H9 (cell line): ENCODE data around the gene SAP30L. TPM values are rescaled to one million over a fixed set of nuclear protein-coding genes. Genes with fewer than 3 reads are reported as not detected.

Experiments
- DNase-seq: peaks from one replicate; pipeline ENCODE4 v3.0.0-alpha.2; 2017
- H2AFZ ChIP-seq: one replicate; pipeline ENCODE4 v1.6.1; 2013; ENCODE audit warnings: mild to moderate bottlenecking, low read length, control low read depth, moderate library complexity
- H2AK5ac ChIP-seq: 2 replicates; pipeline ENCODE4 v1.6.1; 2013; ENCODE audit warnings: low read length, control low read depth, mixed read lengths; ENCODE audit not compliant: insufficient read length
- H2BK120ac ChIP-seq: one replicate; pipeline ENCODE4 v1.6.1; 2013; ENCODE audit warnings: low read depth, mild to moderate bottlenecking, low read length, control low read depth, inconsistent platforms; ENCODE audit not compliant: poor library complexity, severe bottlenecking
- H2BK12ac ChIP-seq: 2 replicates; pipeline ENCODE4 v1.6.1; 2013; ENCODE audit warnings: low read length, control low read depth, mixed read lengths, low read depth; ENCODE audit not compliant: insufficient read length
- H2BK15ac ChIP-seq: 2 replicates; pipeline ENCODE4 v1.6.1; 2013; ENCODE audit warnings: low read depth, low read length, control low read depth
- H2BK20ac ChIP-seq: one replicate; pipeline ENCODE4 v1.6.1; 2013; ENCODE audit warnings: low read depth, mild to moderate bottlenecking, low read length, control low read depth, inconsistent platforms; ENCODE audit not compliant: poor library complexity, severe bottlenecking
- H2BK5ac ChIP-seq: 2 replicates; pipeline ENCODE4 v1.6.1; 2013; ENCODE audit warnings: low read length, control low read depth, mixed read lengths; ENCODE audit not compliant: insufficient read length
- H3K14ac ChIP-seq: 2 replicates; pipeline ENCODE4 v1.6.1; 2013; ENCODE audit warnings: low read length, control low read depth; ENCODE audit not compliant: insufficient read depth
- H3K18ac ChIP-seq: 2 replicates; pipeline ENCODE4 v1.6.1; 2013; ENCODE audit warnings: low read depth, mild to moderate bottlenecking, mixed read lengths, low read length, control low read depth; ENCODE audit not compliant: insufficient read length
- H3K23ac ChIP-seq: 2 replicates; pipeline ENCODE4 v1.6.1; 2013; ENCODE audit warnings: low read length, control low read depth, mixed read lengths, low read depth; ENCODE audit not compliant: insufficient read length
- H3K23me2 ChIP-seq: 2 replicates; pipeline ENCODE4 v1.6.1; 2013; ENCODE audit warnings: low read depth, mild to moderate bottlenecking, mixed read lengths, low read length, control low read depth; ENCODE audit not compliant: insufficient read length, poor library complexity, severe bottlenecking
- H3K27ac ChIP-seq: 2 replicates; pipeline ENCODE4 v1.5.1; 2013; ENCODE audit warnings: low read length, control low read depth, mixed read lengths, low read depth; ENCODE audit not compliant: insufficient read length
- H3K27me3 ChIP-seq: 2 replicates; pipeline ENCODE4 v1.6.1; 2013; ENCODE audit warnings: low read length, control low read depth, inconsistent platforms; ENCODE audit not compliant: insufficient read depth
- H3K4ac ChIP-seq: 2 replicates; pipeline ENCODE4 v1.6.1; 2013; ENCODE audit warnings: low read depth, mild to moderate bottlenecking, control low read depth, inconsistent platforms, low read length, moderate library complexity
- H3K4me1 ChIP-seq: 2 replicates; pipeline ENCODE4 v1.6.1; 2013; ENCODE audit warnings: low read length, control low read depth, inconsistent platforms; ENCODE audit not compliant: insufficient read depth
- H3K4me2 ChIP-seq: 2 replicates; pipeline ENCODE4 v1.6.1; 2013; ENCODE audit warnings: low read length, control low read depth, mixed read lengths; ENCODE audit not compliant: insufficient read length, insufficient read depth
- H3K56ac ChIP-seq: 2 replicates; pipeline ENCODE4 v1.6.1; 2013; ENCODE audit warnings: low read depth, mild to moderate bottlenecking, mixed read lengths, low read length, control low read depth; ENCODE audit not compliant: insufficient read length
- H3K79me1 ChIP-seq: 2 replicates; pipeline ENCODE4 v1.6.1; 2013; ENCODE audit warnings: low read depth, mild to moderate bottlenecking, moderate library complexity, low read length, control low read depth, inconsistent platforms; ENCODE audit not compliant: insufficient read depth, poor library complexity, severe bottlenecking
- H3K79me2 ChIP-seq: 2 replicates; pipeline ENCODE4 v1.6.1; 2013; ENCODE audit warnings: low read length, control low read depth, inconsistent platforms; ENCODE audit not compliant: insufficient read depth
- H3K9ac ChIP-seq: 2 replicates; pipeline ENCODE4 v1.6.1; 2013; ENCODE audit warnings: low read length, control low read depth, mixed read lengths; ENCODE audit not compliant: insufficient read length; ENCODE audit errors: extremely low read depth
- H3K9me3 ChIP-seq: one replicate; pipeline ENCODE4 v1.6.1; 2013; ENCODE audit warnings: low read depth, low read length, inconsistent platforms; ENCODE audit not compliant: control insufficient read depth
- H3T11ph ChIP-seq: one replicate; pipeline ENCODE4 v1.6.1; 2013; ENCODE audit warnings: mild to moderate bottlenecking, low read length, control low read depth, inconsistent platforms
- H4K20me1 ChIP-seq: one replicate; pipeline ENCODE4 v1.6.1; 2013; ENCODE audit not compliant: control insufficient read depth, insufficient read length, insufficient read depth
- H4K5ac ChIP-seq: 2 replicates; pipeline ENCODE4 v1.6.1; 2013; ENCODE audit warnings: low read depth, mild to moderate bottlenecking, mixed read lengths, low read length, control low read depth; ENCODE audit not compliant: insufficient read length
- H4K8ac ChIP-seq: replicated peaks from 2 replicates; pipeline ENCODE4 v1.6.1; 2013; ENCODE audit warnings: low read length, control low read depth, mixed read lengths, low read depth; ENCODE audit not compliant: insufficient read length
- H4K91ac ChIP-seq: 2 replicates; pipeline ENCODE4 v1.6.1; 2013; ENCODE audit warnings: low read depth, mild to moderate bottlenecking, moderate library complexity, mixed read lengths, low read length, control low read depth; ENCODE audit not compliant: insufficient read length
- H3K27ac Mint-ChIP-seq, 3 experiments: 2 replicates in 2 of 3; 3 replicates in 1 of 3; pipeline ENCODE4 v1.8.0; 2020 to 2021; ENCODE audit warnings: mixed read lengths in 3 of 3, mild to moderate bottlenecking in 1 of 3, moderate library complexity in 1 of 3
- H3K27me3 Mint-ChIP-seq: 2 replicates; pipeline ENCODE4 v1.8.0; 2021; ENCODE audit warnings: low read depth, mild to moderate bottlenecking, moderate library complexity, mixed read lengths
- H3K36me3 Mint-ChIP-seq, 3 experiments: 2 replicates in 2 of 3; 3 replicates in 1 of 3; pipeline ENCODE4 v1.8.0; 2020 to 2021; ENCODE audit warnings: low read depth in 3 of 3, mixed read lengths in 3 of 3; ENCODE audit not compliant: insufficient read depth in 1 of 3
- H3K4me1 Mint-ChIP-seq, 2 experiments: 2 replicates each; pipeline ENCODE4 v1.8.0; 2020; ENCODE audit warnings: mixed read lengths in 2 of 2
- H3K4me3 Mint-ChIP-seq, 2 experiments: 2 replicates in 1 of 2; 3 replicates in 1 of 2; pipeline ENCODE4 v1.8.0; 2020 to 2021; ENCODE audit warnings: mild to moderate bottlenecking in 2 of 2, mixed read lengths in 2 of 2, moderate library complexity in 1 of 2
- H3K9me3 Mint-ChIP-seq, 2 experiments: 2 replicates in 1 of 2; 3 replicates in 1 of 2; pipeline ENCODE4 v1.8.0; 2020; ENCODE audit warnings: mild to moderate bottlenecking in 2 of 2, mixed read lengths in 2 of 2, moderate library complexity in 1 of 2
- CTCF ChIP-seq: fragments of 200-600 bp; sonication (generic); conservative IDR thresholded peaks from 3 replicates; pipeline ENCODE4 v1.8.0; 2021; ENCODE audit warnings: antibody characterized with exemption, mild to moderate bottlenecking
- WGBS: extraction: QIAGEN DNeasy Blood & Tissue Kit; methylation state at CpG from one replicate; pipeline ENCODE4 v1.1.7; 2013; ENCODE audit warnings: missing lambda C conversion rate, low lambda C conversion rate, mixed read lengths; ENCODE audit not compliant: insufficient read length; ENCODE audit errors: extremely low coverage; 5-methylcytosine and 5-hydroxymethylcytosine counted together
- total RNA-seq: library from RNA; stranded (reverse); gene quantifications from 2 replicates; pipeline ENCODE4 v1.2.1, GENCODE V29; 2021

The SAP30L gene
- total RNA-seq, 1 experiment from 2014 or later, result 25.0 TPM

- H3K27ac ChIP-seq, result no peak overlapping the region
- no peaks in the 10 kb centered on the region for H3K79me1 ChIP-seq
- H3K27ac Mint-ChIP-seq, result no peak overlapping the region
- peaks cover 3% of the 10 kb centered on the region in 2 experiments; a peak in 4 of 5 replicates for H3K9me3 Mint-ChIP-seq
- H2BK12ac ChIP-seq, result no peak overlapping the region
- no peak overlapping the region for H3K56ac ChIP-seq
- H3K23ac ChIP-seq, result no peak overlapping the region
- H4K91ac ChIP-seq, result no peak overlapping the region
- no peak overlapping the region for H3K4me2 ChIP-seq
- no peaks in the 10 kb centered on the region for H3K27me3 ChIP-seq
- H2AFZ ChIP-seq, result no peak overlapping the region
- H2AK5ac ChIP-seq, result no peak overlapping the region
- no peaks in the 10 kb centered on the region for H4K20me1 ChIP-seq
- no peak overlapping the region for H3K14ac ChIP-seq
- H3K4me1 ChIP-seq, result no peaks in the 10 kb centered on the region
- H3K36me3 Mint-ChIP-seq, result peaks cover 22 to 53% (median 41%) of the 10 kb centered on the region in 3 experiments
- TF ChIP-seq CTCF, result no peak
- H3K9ac ChIP-seq, result no peak overlapping the region
- peaks cover 4 to 8% of the 10 kb centered on the region in 2 experiments for H3K4me1 Mint-ChIP-seq
- no peak overlapping the region for H3T11ph ChIP-seq
- no peak overlapping the region for H2BK15ac ChIP-seq
- H3K79me2 ChIP-seq, result no peaks in the 10 kb centered on the region
- H3K9me3 ChIP-seq, result no peaks in the 10 kb centered on the region
- no peak overlapping the region for H2BK120ac ChIP-seq
- no peak overlapping the region for H2BK20ac ChIP-seq
- no peak overlapping the region for H3K4me3 Mint-ChIP-seq
- H4K5ac ChIP-seq, result no peak overlapping the region
- H4K8ac ChIP-seq, result no peak overlapping the region
- no CpG with 5 or more reads among the region's 5 CpGs for WGBS
- no peak overlapping the region for H2BK5ac ChIP-seq
- H3K27me3 Mint-ChIP-seq, result no peaks in the 10 kb centered on the region
- no peak overlapping the region for H3K18ac ChIP-seq
- H3K4ac ChIP-seq, result no peak overlapping the region
- DNase-seq, result no peak
- H3K23me2 ChIP-seq, result peaks cover 9% of the 10 kb centered on the region
Observed at GRCh38 chr5:154440540-154440939, 5.3 kb upstream of the SAP30L start.
